Astrocyte of the cerebellum (primary cell): ENCODE results near the gene RECK.

Source experiments
- DNase-seq: peaks from one replicate; pipeline ENCODE4 v3.0.0-alpha.2; 2011; ENCODE audit warnings: low read depth
- H3K4me3 ChIP-seq: 2 replicates; pipeline ENCODE4 v1.5.1; 2011; ENCODE audit warnings: mild to moderate bottlenecking, low read depth, low read length, moderate library complexity
- in situ Hi-C: cut with HindIII; loops from 2 replicates; pipeline ENCODE4 v1.10.0; 2017; ENCODE audit warnings: low sequenced_read_pairs
- TF ChIP-seq, protein P1 (sequence below): IDR thresholded peaks from 2 replicates; pipeline ENCODE4 v1.5.1; 2012; ENCODE audit warnings: low read length, low read depth, moderate library complexity, mild to moderate bottlenecking; ENCODE audit errors: missing control alignments

The RECK gene

DNA sequence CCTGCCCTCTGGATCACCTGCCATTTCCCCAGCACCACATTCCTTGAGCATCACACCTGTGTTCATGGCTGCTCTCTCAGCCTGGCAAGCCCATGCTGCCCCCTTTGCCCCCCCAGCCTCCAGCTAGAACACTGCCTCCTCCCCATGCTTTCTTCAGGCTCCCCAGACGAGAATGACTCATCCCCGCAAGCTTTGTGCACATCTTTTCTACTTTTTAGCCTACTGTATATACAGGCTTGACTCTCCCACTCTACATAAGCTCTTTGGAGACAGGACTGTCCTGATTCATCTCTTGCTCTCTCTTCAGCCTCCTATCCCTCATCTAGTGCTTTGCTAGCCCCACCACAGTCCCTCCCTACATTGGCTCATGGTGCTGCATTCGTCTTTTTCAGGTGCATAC, 79.9 kb downstream of the RECK start:
- no peak for DNase-seq
- no peak overlapping the region for H3K4me3 ChIP-seq
- TF ChIP-seq, protein P1, sequence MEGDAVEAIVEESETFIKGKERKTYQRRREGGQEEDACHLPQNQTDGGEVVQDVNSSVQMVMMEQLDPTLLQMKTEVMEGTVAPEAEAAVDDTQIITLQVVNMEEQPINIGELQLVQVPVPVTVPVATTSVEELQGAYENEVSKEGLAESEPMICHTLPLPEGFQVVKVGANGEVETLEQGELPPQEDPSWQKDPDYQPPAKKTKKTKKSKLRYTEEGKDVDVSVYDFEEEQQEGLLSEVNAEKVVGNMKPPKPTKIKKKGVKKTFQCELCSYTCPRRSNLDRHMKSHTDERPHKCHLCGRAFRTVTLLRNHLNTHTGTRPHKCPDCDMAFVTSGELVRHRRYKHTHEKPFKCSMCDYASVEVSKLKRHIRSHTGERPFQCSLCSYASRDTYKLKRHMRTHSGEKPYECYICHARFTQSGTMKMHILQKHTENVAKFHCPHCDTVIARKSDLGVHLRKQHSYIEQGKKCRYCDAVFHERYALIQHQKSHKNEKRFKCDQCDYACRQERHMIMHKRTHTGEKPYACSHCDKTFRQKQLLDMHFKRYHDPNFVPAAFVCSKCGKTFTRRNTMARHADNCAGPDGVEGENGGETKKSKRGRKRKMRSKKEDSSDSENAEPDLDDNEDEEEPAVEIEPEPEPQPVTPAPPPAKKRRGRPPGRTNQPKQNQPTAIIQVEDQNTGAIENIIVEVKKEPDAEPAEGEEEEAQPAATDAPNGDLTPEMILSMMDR = no peak
- in situ Hi-C loops = no loop called here

DNA sequence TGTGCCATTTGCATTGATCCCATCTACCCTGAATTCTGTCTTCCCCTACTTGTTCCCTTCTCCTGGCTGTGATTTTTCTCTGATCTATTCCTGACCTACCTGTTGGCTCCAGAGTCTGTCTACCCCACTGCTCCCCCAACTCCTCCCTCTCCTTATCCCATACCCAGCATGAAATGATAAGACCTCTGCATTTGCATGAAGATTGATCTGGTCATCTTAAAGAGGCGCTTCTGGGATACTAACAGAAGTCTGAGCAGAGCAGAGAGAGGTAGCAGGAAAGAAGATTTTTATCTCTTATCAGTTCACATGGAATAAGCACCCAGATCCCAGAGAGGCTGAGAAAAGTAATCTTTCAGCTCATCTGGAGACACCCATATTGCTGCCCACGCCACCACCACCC, 81.5 kb downstream of the RECK start:
- TF ChIP-seq, protein P1 = no peak
- in situ Hi-C loops = no loop called here
- no peak for DNase-seq
- H3K4me3 ChIP-seq = no peak overlapping the region

DNA sequence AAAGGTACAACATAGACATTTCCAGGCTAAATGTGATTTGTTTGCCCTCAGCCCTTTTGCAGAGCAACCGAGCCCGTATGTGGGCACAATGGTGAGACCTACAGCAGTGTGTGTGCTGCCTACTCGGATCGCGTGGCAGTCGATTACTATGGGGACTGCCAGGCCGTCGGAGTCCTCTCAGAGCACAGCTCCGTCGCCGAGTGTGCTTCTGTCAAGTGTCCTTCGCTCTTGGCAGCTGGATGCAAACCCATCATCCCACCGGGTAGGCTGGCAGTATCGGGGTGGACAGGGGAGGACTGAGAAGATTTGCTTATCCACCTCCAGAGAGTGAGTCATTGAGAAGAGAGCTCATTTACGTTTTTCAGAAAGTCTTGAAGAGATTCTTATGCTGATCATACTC, 82.0 kb downstream of the RECK start:
- TF ChIP-seq, protein P1 = no peak
- in situ Hi-C loops = no loop called here
- H3K4me3 ChIP-seq = no peak overlapping the region
- DNase-seq = no peak

DNA sequence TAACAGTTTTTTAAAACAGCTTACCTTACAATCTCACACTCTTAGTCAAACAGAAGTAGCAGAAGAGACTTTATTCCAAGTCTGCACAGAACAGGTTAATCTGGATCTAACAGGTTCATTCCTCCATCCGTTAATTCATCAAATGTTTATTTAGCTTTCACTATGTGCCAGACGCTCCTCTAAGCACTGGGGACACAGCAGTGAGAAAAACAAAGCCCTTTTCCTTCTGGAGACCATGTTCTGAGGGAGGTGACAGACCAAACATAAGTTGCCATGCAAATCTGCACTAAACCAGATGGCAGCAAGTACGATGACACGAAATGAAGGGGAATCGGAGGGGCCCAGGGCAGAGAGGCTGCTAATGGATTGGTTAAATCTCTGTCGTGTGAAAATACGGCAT, 82.8 kb downstream of the RECK start:
- no peak overlapping the region for H3K4me3 ChIP-seq
- no peak for DNase-seq
- in situ Hi-C loops = no loop called here
- TF ChIP-seq, protein P1 = no peak

DNA sequence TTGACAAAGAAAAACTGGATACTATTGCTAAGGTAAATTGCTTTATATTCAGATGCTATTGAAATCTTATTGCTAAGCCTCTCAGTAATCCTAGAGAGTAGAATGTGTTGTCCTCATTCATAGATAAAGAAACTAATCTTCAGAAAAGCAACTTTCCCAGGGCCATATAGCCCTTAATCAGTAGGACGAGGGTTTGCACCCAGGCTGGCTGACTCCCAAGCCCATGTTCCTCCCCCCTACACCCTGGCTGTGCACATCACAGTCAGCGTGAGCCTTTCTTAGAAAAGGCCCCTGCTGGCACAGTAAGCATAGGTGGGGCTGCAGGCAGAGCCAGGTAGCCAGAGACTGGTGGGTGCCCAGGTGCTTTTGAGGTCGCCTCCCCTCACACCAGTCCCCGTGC, 84.0 kb downstream of the RECK start:
- DNase-seq = no peak
- TF ChIP-seq, protein P1 = no peak

DNA sequence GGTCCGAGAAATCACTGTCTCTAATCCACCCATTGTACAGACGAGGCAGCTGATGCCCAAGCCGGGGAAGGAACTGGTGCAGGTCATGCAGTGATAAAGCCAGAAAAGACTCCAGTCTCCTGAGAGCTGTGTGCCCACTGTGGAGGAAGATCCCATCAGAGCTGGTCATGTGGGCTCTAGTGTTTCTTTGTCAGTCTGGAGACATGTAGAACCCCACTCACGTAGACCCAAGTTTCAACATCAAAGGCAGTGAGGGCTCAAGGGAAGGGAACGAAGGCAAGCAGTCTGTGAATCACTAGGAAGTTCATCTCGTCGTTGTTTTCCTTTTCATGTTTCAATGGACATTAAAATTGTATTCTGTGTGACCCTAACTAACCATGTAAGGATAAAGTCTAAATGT, 85.3 kb downstream of the RECK start:
- no peak overlapping the region for H3K4me3 ChIP-seq
- TF ChIP-seq, protein P1 = no peak
- DNase-seq = no peak
- in situ Hi-C loops = no loop called here

More for the DNA sequence above, 84.0 kb downstream of the RECK start:
- in situ Hi-C loops = no loop called here
- H3K4me3 ChIP-seq = no peak overlapping the region

DNA sequence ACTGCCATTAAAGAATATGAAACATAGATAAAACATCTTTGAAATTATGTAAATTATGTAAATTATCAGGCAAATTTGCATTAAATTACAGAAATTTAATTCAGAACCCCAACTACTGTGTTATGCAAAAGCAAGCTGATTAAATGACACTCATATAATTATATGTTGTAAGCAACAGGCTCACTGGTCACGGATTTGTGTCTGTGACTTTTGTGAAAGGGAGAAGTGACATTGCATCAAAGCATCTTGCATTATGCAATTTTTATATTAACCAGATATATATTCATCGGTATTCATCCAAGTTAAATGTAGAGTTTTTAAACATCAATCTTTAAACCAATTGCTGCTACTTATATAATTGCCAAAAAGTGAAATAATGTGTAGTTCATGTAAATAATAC, 86.8 kb downstream of the RECK start:
- in situ Hi-C loops = no loop called here
- DNase-seq = no peak
- no peak overlapping the region for H3K4me3 ChIP-seq
- TF ChIP-seq, protein P1 = no peak
